ENCODE data around the gene FJX1. TPM values are rescaled to one million over a fixed set of nuclear protein-coding genes. Genes with fewer than 3 reads are reported as not detected.

FJX1 gene
- polyA plus RNA-seq, 1 experiment, result 4.8 TPM

- H3K9me3 ChIP-seq (ENCODE audit: control insufficient read depth, insufficient read depth, low read length), result no peaks in the 10 kb centered on the region
- H3K4me3 ChIP-seq (ENCODE audit: low read depth, low read length), result no peak overlapping the region
- H3K27me3 ChIP-seq (ENCODE audit: control insufficient read depth, insufficient read depth, low read length), result no peaks in the 10 kb centered on the region
- ChIA-PET POLR2A (interaction anchor here (1.0 kb wide), 1 partner anchor 14 kb away, joined by 4 read pairs; no protein-coding TSS in a partner anchor), CTCF (interaction anchor here (1.1 to 1.6 kb wide), 2 partner anchors 23 to 105 kb away, joined by 3 to 5 read pairs; no protein-coding TSS in a partner anchor)
- peak; percentile 55 for DNase-seq (ENCODE audit: low read depth, low spot score)
- no peak for TF ChIP-seq CTCF (IDR thresholded peaks at IDR 0.05; ENCODE audit: low read depth, low read length)
- peak overlapping the region; percentile 12 for H3K27ac ChIP-seq (ENCODE audit: low read depth, low read length)
These were observed 25.1 kb upstream of the FJX1 start for GRCh38 chr11:35593143-35593542.

- DNase-seq (ENCODE audit: low read depth, low spot score), result no peak
- CTCF ChIA-PET, result no interaction called here
- Histone ChIP-seq H3K27ac (ENCODE audit: low read depth, low read length) (no peak overlapping the region), H3K9me3 (ENCODE audit: control insufficient read depth, insufficient read depth, low read length) (no peaks in the 10 kb centered on the region), H3K4me3 (ENCODE audit: low read depth, low read length) (no peak overlapping the region), H3K27me3 (ENCODE audit: control insufficient read depth, insufficient read depth, low read length) (peaks cover 3% of the 10 kb centered on the region)
- POLR2A ChIA-PET, result interaction anchor here (0.8 kb wide), 1 partner anchor 74 kb away, joined by 3 read pairs; no protein-coding TSS in a partner anchor
- no peak for TF ChIP-seq CTCF (IDR thresholded peaks at IDR 0.05; ENCODE audit: low read depth, low read length)
These were observed 23.6 kb upstream of the FJX1 start for GRCh38 chr11:35594680-35595079.

- no peak overlapping the region for H3K27ac ChIP-seq (ENCODE audit: low read depth, low read length)
- CTCF ChIA-PET, result interaction anchor here (1.1 to 1.5 kb wide), 2 partner anchors 17 to 224 kb away, joined by 3 to 5 read pairs; no protein-coding TSS in a partner anchor
- DNase-seq (ENCODE audit: low read depth, low spot score), result no peak
- no peak for TF ChIP-seq CTCF (IDR thresholded peaks at IDR 0.05; ENCODE audit: low read depth, low read length)
- H3K4me3 ChIP-seq (ENCODE audit: low read depth, low read length), result no peak overlapping the region
- POLR2A ChIA-PET, result no interaction called here
- peaks cover 3% of the 10 kb centered on the region for H3K27me3 ChIP-seq (ENCODE audit: control insufficient read depth, insufficient read depth, low read length)
- no peaks in the 10 kb centered on the region for H3K9me3 ChIP-seq (ENCODE audit: control insufficient read depth, insufficient read depth, low read length)
These were observed 19.8 kb upstream of the FJX1 start for GRCh38 chr11:35598254-35599125.

- ChIA-PET POLR2A (no interaction called here), CTCF (no interaction called here)
- no peak for TF ChIP-seq CTCF (IDR thresholded peaks at IDR 0.05; ENCODE audit: low read depth, low read length)
- Histone ChIP-seq H3K27ac (ENCODE audit: low read depth, low read length) (no peak overlapping the region), H3K4me3 (ENCODE audit: low read depth, low read length) (no peak overlapping the region), H3K27me3 (ENCODE audit: control insufficient read depth, insufficient read depth, low read length) (peaks cover 3% of the 10 kb centered on the region), H3K9me3 (ENCODE audit: control insufficient read depth, insufficient read depth, low read length) (peaks cover 3% of the 10 kb centered on the region; the same call in 1 of the 2 replicates)
- DNase-seq (ENCODE audit: low read depth, low spot score), result no peak
These were observed 17.9 kb upstream of the FJX1 start for GRCh38 chr11:35600331-35600838.

Data from AG04450 (cell line).